Vagina (tissue), 2 donors: ENCODE results near the gene DBH.

Experiments
- CTCF ChIP-seq, 3 experiments: fragments of 450-650 bp in 2 of 3; fragments of 200-600 bp in 1 of 3; sonication (generic) in 1 of 3; IDR thresholded peaks; one replicate each; pipeline ENCODE4 v1.5.1; 2017 to 2019; ENCODE audit warnings: antibody characterized with exemption in 3 of 3, mild to moderate bottlenecking in 2 of 3, moderate library complexity in 2 of 3
- POLR2A ChIP-seq, 2 donors: fragments of 450-650 bp; IDR thresholded peaks; one replicate each; pipeline ENCODE4 v1.6.1; 2017; ENCODE audit warnings: antibody characterized with exemption in 2 of 2, mild to moderate bottlenecking in 2 of 2, moderate library complexity in 2 of 2
- POLR2AphosphoS5 ChIP-seq, 2 donors: sonication (generic); formaldehyde crosslinking; IDR thresholded peaks; one replicate each; pipeline ENCODE4 v1.9.0; 2017; ENCODE audit warnings: antibody characterized with exemption in 2 of 2, mild to moderate bottlenecking in 2 of 2, low read depth in 1 of 2; ENCODE audit not compliant: insufficient read depth in 1 of 2

GRCh38 chr9:133635098-133635497, 1.1 kb upstream of the DBH start:
- TF ChIP-seq CTCF (IDR thresholded peaks at IDR 0.05): no peak
- no peak for TF ChIP-seq POLR2A (IDR thresholded peaks at IDR 0.05)
- TF ChIP-seq POLR2AphosphoS5 (IDR thresholded peaks at IDR 0.05; ENCODE audit: insufficient read depth in 1 of 2, low read depth in 1 of 2): no peak
